ENCODE results near the gene ADGRL3.
"Not testable (repeated sequence)": the region's sequence is repeated elsewhere in the genome, so short reads cannot be mapped to it uniquely, and the experiment has no call there.

The ADGRL3 gene

GRCh38 chr4:61493470-61493869 lies 293.3 kb downstream of the ADGRL3 start:
- DNase-seq (ENCODE audit: low read depth in 3 of 3): no peak

- DNase-seq (ENCODE audit: low read depth in 3 of 3): no peak
Observed at GRCh38 chr4:61500883-61501282, 300.8 kb downstream of the ADGRL3 start.

- no peak for DNase-seq (ENCODE audit: low read depth in 3 of 3)
Observed at GRCh38 chr4:61501812-61502211, 301.7 kb downstream of the ADGRL3 start.

DNA sequence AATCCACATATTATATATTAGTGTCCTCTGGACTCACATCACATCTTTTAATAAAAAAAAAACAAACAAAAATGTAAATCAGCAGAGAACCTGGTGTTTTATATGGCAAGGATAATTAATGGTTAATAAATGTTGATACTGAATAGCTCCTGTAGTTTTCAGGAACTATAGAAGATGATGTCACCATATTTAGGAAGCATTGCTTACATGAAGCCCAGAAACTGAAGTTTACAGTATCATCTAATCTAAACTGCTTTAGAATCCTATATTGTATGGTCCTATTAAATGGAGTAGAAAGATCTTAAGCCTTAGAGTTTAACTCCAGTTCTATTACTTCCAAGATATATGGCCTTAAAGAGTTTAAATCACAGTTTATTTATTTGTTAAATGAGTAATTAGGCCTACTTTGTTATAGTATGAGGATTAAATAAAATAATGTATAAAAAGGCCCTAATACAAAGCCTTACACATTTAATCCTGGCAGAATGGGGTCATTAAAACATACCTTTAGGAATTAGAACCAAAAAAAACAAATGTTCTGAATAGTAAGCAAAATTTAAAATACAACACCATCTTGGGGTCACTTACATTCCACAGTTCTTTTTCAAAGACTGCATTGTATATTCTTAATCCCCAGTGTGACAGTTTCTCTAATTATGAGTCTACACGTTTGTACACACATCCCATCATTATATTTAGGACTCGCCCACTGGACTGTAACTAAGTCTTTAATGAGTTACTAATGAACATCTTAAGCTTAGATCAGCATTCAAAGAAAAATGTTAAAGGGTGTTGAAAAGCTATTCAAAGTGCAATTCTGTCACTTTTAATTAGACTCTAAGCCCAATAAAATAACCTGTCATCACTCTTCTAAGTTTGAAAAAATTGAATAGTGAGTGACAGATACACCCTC lies 305.9 kb downstream of the ADGRL3 start:
- no peak for DNase-seq (ENCODE audit: low read depth in 3 of 3)

DNA sequence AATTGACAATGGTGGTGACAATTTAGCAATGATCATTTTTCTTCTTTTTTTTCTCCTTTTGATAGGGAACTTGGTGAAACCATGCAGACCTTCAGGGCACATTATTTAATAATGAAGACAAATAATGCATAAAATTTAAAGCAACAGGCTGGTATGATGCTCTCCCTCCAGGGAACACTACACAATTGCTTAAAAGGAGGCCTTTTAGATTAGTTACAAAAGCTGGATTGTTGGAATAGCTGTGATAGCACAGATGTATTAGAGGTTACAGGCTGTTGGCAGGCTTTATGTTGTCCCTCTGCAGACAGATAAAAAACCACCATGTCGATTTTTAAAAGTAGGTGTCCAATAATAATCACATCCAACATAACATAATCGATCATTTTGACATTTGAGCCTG lies 307.0 kb downstream of the ADGRL3 start:
- DNase-seq (ENCODE audit: low read depth in 3 of 3): no peak

GRCh38 chr4:61509721-61510241 lies 309.7 kb downstream of the ADGRL3 start:
- not testable (repeated sequence) for DNase-seq (ENCODE audit: low read depth in 3 of 3)

- no peak for DNase-seq (ENCODE audit: low read depth in 3 of 3)
Observed at GRCh38 chr4:61511716-61512488, 311.8 kb downstream of the ADGRL3 start.

DNA sequence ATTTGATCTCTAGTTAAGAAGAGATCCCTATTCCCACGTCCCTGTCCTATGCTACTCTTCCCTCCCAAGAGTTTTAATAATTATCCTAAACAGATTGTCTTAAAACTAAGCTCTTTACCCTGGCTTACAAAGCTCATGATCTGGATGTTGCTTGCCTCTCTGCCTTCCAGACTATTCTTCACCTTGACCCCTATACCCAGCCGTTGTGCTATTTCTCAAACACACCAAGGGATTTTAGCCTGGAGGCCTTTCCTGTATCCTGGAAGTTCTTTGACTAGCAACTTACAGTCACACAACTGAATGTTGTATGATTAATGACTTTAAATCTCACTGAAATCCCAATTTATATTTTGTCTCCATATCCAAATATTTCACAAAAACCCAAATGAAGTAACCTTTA lies 314.9 kb downstream of the ADGRL3 start:
- DNase-seq (ENCODE audit: low read depth in 3 of 3): no peak

- no peak for DNase-seq (ENCODE audit: low read depth in 3 of 3)
Observed at GRCh38 chr4:61517144-61517543, 317.0 kb downstream of the ADGRL3 start.

DNA sequence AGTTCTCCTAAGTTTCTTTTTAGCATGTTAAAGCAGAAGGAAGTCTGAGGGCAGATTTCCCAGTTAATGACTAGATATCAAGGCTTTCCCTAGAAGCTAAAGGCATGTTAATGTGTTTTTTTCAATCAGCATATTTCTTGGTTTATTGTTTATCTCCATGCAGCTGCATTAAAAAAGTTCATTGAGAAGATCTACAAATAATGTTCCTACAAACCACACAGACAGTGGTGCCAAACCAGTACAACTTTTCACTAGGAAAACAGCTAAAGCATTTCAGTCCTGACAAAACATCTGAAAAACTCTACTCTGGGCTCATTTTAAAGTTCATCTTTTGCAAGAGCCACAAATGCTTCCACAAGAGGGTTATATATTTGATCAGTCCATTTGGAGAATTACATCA lies 320.0 kb downstream of the ADGRL3 start:
- DNase-seq (ENCODE audit: low read depth in 3 of 3): no peak

DNA sequence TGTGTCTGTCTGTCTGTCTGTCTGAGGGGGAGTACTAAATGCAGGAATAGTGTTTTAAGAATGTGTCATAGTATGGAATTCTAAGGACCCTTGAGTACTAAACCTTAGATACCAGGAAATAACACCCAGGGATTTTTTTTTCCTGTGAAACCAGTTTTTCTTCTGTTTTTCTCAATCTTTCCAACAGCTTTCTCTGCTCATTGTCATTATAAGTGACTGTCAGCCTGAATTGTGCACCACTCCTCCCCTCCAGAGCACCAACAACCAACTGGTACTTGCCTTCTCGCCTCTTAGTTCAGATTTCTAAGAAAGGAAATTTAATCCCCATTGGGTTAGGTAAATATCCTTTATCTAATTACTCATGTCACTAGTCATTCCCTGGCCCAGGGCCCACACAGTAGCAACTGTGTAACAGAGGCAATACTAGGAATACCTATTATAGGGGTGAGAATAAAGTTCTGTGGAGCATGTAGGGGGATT lies 320.6 kb downstream of the ADGRL3 start:
- DNase-seq (ENCODE audit: low read depth in 3 of 3): no peak

DNA sequence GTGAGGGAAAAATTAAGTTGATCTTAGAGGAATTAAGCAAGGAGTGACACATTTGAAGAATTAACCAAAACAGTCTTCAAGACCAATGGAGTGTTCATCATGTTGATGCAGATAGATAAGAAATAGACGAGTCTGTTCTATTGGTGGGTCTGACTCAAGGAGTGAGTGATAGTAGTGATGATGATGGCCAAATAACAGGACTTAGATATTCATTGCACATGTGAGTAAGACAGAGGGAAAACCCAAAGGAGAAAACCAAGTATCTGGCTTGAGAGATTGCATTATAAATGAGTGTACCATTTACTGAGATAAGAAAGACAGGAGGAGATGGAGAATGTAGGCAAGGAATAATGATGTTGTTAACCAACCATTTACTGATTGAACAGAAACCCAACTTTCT lies 321.3 kb downstream of the ADGRL3 start:
- DNase-seq (ENCODE audit: low read depth in 3 of 3): no peak

GRCh38 chr4:61522312-61522711 lies 322.2 kb downstream of the ADGRL3 start:
- DNase-seq (ENCODE audit: low read depth in 3 of 3): no peak

DNA sequence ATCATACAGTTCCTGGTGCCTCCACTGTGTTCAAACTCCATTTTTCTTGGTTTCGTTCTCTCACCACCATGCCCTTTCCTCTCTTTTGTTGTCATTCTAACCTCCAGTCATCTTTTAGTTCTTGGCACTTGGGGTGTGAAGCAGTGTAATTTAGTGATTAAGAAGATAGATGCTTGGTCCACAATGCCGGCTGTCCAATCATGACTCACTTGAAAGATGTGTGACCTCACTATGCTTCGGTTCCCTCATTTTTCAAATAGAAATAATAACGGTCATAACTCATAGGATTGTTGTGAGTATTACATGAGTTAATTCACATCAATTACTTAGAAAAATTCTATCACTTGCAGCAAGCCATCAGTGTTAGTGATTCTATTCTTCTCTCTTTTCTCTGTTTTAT lies 327.8 kb downstream of the ADGRL3 start:
- DNase-seq (ENCODE audit: low read depth in 3 of 3): no peak

GRCh38 chr4:61528595-61528994 lies 328.5 kb downstream of the ADGRL3 start:
- no peak for DNase-seq (ENCODE audit: low read depth in 3 of 3)

- DNase-seq (ENCODE audit: low read depth in 3 of 3): no peak
Observed at GRCh38 chr4:61531188-61531587, 331.1 kb downstream of the ADGRL3 start.

DNA sequence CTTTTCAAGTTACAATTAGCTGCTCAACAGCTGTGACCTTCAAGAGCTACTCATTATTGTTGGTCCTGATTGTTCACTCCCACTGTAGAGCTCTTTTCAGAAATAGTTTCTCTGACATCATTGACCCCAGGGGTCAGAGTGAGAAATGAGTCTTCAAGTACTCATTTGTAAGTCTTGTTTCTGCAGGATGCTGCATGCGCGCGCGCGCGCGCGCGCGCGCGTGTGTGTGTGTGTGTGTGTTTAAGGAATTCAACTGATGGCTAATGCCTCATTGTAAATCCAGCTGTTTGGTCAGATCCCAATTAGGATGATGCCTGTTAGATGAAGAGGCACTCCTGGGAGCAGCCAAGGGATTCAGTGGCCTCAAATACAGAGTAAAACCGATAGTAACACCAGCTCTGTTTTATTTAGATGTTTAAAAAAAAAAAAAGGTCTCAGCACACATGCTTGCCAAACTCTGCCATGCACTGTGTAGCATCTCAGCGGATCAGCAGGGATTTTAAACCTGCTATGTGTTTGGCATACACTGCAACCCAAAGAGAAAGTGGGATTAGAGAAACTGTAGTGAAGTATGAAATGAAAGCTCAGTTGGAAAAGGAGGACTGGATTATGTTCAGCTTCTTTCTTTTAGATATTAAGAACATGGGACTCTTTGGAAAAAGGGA lies 332.3 kb downstream of the ADGRL3 start:
- DNase-seq (ENCODE audit: low read depth in 3 of 3): no peak

GRCh38 chr4:61533140-61533539 lies 333.0 kb downstream of the ADGRL3 start:
- no peak for DNase-seq (ENCODE audit: low read depth in 3 of 3)

DNA sequence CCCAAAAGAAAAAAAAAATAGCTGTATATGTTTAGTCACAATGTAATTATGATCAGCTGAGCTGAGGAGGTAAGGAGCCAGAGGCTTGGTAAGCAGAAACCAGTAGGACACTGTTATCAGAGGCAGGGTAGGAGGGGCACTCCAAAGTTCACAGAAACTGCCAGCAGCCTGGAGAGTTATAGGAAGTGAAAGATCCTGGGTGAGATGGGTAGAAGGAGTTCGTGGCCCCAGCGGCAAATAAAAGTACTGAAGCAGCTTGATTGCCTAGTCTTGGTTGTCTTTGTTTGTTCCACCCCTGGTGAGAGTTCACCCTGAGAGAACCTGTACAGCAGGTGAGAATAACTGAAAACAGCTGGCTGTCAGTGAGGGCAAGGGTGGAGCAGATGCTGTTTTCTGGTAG lies 340.8 kb downstream of the ADGRL3 start:
- no peak for DNase-seq (ENCODE audit: low read depth in 3 of 3)

- DNase-seq (ENCODE audit: low read depth in 3 of 3): no peak
Observed at GRCh38 chr4:61541459-61541858, 341.3 kb downstream of the ADGRL3 start.

GRCh38 chr4:61543976-61544375 lies 343.9 kb downstream of the ADGRL3 start:
- DNase-seq (ENCODE audit: low read depth in 3 of 3): no peak

DNA sequence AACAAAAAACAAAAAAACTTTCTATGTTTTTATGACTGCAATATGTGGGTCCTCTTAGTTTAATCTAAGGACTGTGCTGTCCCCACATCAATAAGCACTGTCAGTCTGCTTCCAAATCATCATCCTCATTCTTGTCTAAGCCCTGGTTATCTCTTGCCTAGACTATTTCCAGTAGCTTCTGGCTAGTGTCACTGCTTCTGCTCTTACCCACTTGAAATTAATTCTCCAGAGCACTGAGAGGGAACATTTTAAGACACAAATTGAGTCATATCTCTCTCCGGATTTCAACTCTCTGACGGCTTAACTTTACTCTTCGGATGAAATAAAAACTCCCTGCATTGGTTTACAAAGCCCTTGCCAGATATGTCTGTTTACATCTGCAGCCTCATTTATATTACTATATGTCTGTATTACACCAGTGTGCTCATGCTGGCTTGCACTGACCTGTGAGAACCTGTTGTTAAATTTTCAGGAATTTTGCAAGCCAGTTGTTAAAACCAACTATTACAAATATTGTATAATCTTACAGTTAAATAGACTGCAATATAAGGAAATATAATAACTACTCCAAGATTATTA lies 345.9 kb downstream of the ADGRL3 start:
- DNase-seq (ENCODE audit: low read depth in 3 of 3): no peak

Measured in stimulated activated CD4-positive, alpha-beta T cell treated with anti-CD3 and anti-CD28 coated beads, TNF-alpha, amount 100 ng/mL, for 4 hours (primary cell).